ENCODE results near the gene DNAJB7. TPM values are rescaled to one million over a fixed set of nuclear protein-coding genes. Genes with fewer than 3 reads are reported as not detected.
A peak's percentile ranks its signal among the peaks of the same experiment; 100 is the strongest.

The DNAJB7 gene
- total RNA-seq, 1 donor from 2014 or later = not detected

DNA sequence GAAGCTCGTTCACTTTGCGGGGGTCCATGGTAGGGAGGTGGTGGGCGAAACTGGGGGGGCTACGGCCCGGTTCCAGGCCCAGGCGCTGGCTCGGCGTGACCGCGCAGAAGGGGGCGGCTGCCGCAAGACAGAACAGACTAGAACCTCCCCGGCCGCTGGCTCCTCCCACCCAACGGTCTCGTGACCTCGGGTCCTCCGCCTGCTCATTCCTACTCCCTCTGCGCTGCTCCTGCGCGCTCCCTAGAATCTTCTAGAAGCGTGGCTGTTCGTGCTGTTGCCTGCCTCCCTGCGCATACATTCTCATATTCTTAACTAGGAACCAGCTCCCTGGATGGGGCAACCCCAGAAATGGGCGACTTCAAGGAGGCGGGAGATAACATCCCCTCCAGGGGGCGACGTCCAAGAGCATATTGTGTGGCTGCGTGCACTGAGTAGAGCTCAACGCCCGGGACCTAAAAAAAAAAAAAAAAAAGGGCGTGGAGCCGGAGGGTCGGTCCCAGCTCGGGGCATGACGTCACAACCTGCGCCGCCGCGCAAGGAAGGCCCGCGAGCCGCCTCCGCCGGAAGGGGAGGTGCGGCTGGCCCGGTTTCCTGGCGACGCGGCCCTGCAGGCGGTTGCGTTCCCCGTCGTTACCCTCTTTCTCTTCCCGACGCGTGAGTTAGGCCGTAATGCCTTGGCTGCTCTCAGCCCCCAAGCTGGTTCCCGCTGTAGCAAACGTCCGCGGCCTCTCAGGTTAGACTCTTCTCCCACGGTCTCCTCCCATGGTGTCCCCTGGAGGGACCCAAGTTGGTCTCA lies 5.2 kb downstream of the DNAJB7 start, which contains the start of the genes ST13 and XPNPEP3:
Gene ST13 (minus strand): TSS at position 127 of the 796 bp plus-strand sequence. CDS start 99 bp downstream, at position 28.
Gene XPNPEP3 (plus strand): TSS at position 636 of the 796 bp plus-strand sequence. CDS start 34 bp downstream, at position 670.
- no peaks in the 10 kb centered on the region for H3K27me3 Mint-ChIP-seq (ENCODE audit: unreplicated experiment)
- H3K9me3 Mint-ChIP-seq (ENCODE audit: unreplicated experiment) = no peaks in the 10 kb centered on the region
- H3K4me1 Mint-ChIP-seq (ENCODE audit: unreplicated experiment) = peaks cover 51% of the 10 kb centered on the region
- peak within 1 kb of the TSS; percentile 97 for H3K4me3 Mint-ChIP-seq (ENCODE audit: unreplicated experiment)
- H3K36me3 Mint-ChIP-seq (ENCODE audit: unreplicated experiment) = peaks cover 5% of the 10 kb centered on the region
- TF ChIP-seq CTCF (IDR thresholded peaks at IDR 0.05) = peak; percentile 42
- peak within 1 kb of the TSS; percentile 100 for H3K27ac Mint-ChIP-seq (ENCODE audit: unreplicated experiment)
- peak; percentile 98 for DNase-seq (ENCODE audit: extremely low spot score, unreplicated experiment)

- DNase-seq (ENCODE audit: extremely low spot score, unreplicated experiment) = no peak
- no peaks in the 10 kb centered on the region for H3K27me3 Mint-ChIP-seq (ENCODE audit: unreplicated experiment)
- H3K36me3 Mint-ChIP-seq (ENCODE audit: unreplicated experiment) = peaks cover 1% of the 10 kb centered on the region
- H3K4me3 Mint-ChIP-seq (ENCODE audit: unreplicated experiment) = peak overlapping the region; percentile 97
- no peak for TF ChIP-seq CTCF (IDR thresholded peaks at IDR 0.05)
- peaks cover 55% of the 10 kb centered on the region for H3K4me1 Mint-ChIP-seq (ENCODE audit: unreplicated experiment)
- H3K9me3 Mint-ChIP-seq (ENCODE audit: unreplicated experiment) = no peaks in the 10 kb centered on the region
- H3K27ac Mint-ChIP-seq (ENCODE audit: unreplicated experiment) = peak overlapping the region; percentile 100
Measured at GRCh38 chr22:40855979-40856512, 5.9 kb downstream of the DNAJB7 start.

GRCh38 chr22:40855071-40855978 lies 6.6 kb downstream of the DNAJB7 start:
- Mint-ChIP-seq H3K27me3 (ENCODE audit: unreplicated experiment) (no peaks in the 10 kb centered on the region), H3K27ac (ENCODE audit: unreplicated experiment) (peak overlapping the region; percentile 100), H3K9me3 (ENCODE audit: unreplicated experiment) (no peaks in the 10 kb centered on the region), H3K4me3 (ENCODE audit: unreplicated experiment) (peak overlapping the region; percentile 97), H3K36me3 (ENCODE audit: unreplicated experiment) (peaks cover 2% of the 10 kb centered on the region), H3K4me1 (ENCODE audit: unreplicated experiment) (peaks cover 56% of the 10 kb centered on the region)
- no peak for DNase-seq (ENCODE audit: extremely low spot score, unreplicated experiment)
- no peak for TF ChIP-seq CTCF (IDR thresholded peaks at IDR 0.05)

DNA sequence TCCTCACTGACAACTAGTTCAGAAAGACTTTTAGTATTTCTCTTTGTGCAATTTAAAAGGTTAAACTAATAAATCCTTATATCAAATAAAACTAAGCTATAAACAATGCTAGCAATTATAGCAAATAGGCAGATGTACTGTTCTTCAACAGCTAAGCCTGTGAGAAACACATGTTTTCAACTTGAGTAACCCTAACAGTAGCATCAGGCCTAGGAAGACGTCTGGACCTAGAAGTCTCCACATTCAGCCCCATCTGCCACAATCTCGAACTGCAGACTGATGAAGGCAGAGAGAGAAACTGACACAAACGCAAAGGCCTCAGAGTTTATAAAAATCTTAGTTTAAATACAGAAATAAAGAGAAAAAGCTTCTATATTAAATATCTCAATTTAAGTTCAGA lies 8.0 kb downstream of the DNAJB7 start:
- Mint-ChIP-seq H3K4me3 (ENCODE audit: unreplicated experiment) (peak overlapping the region; percentile 97), H3K36me3 (ENCODE audit: unreplicated experiment) (peaks cover 9% of the 10 kb centered on the region), H3K4me1 (ENCODE audit: unreplicated experiment) (peaks cover 53% of the 10 kb centered on the region), H3K27ac (ENCODE audit: unreplicated experiment) (no peak overlapping the region), H3K9me3 (ENCODE audit: unreplicated experiment) (no peaks in the 10 kb centered on the region), H3K27me3 (ENCODE audit: unreplicated experiment) (no peaks in the 10 kb centered on the region)
- TF ChIP-seq CTCF (IDR thresholded peaks at IDR 0.05) = no peak
- DNase-seq (ENCODE audit: extremely low spot score, unreplicated experiment) = no peak
